WTC11 (cell line): ENCODE results near the gene TMEM252. TPM values are rescaled to one million over a fixed set of nuclear protein-coding genes. Genes with fewer than 3 reads are reported as not detected.

Experiments used
- ATAC-seq: fragments of 200-7000 bp; cut with Tn5 transposase; 2 replicates; pipeline ENCODE4 v1.10.0; 2021; ENCODE audit warnings: mild to moderate bottlenecking, moderate library complexity
- Bru-seq: library from RNA; stranded (reverse); fragments of 400-500 nt; gene quantifications from one replicate; lab custom pipeline; 2021; lab: Mats Ljungman, UMichigan
- CTCF ChIA-PET: fragments of 300-600 bp; sonication (Branson Sonifier 250); formaldehyde crosslinking; loops from one replicate; lab custom pipeline; 2021; ENCODE audit warnings: antibody characterized with exemption; lab: Charles Lee
- POLR2A ChIA-PET: fragments of 350-600 bp; sonication (Branson Sonifier 250); formaldehyde crosslinking; loops from one replicate; lab custom pipeline; 2021; ENCODE audit warnings: antibody characterized with exemption; lab: Charles Lee
- DNase-seq: peaks from one replicate; pipeline ENCODE4 v3.0.0; 2021; ENCODE audit warnings: low spot score
- H3K27ac Mint-ChIP-seq: 2 replicates; pipeline ENCODE4 v1.8.0; 2021; ENCODE audit warnings: mixed read lengths
- H3K27me3 Mint-ChIP-seq: 2 replicates; pipeline ENCODE4 v1.8.0; 2021; ENCODE audit warnings: low read depth, mild to moderate bottlenecking, moderate library complexity, mixed read lengths
- H3K36me3 Mint-ChIP-seq: 2 replicates; pipeline ENCODE4 v1.8.0; 2021; ENCODE audit warnings: mixed read lengths
- H3K4me1 Mint-ChIP-seq: 2 replicates; pipeline ENCODE4 v1.8.0; 2022; ENCODE audit warnings: mixed read lengths
- H3K4me3 Mint-ChIP-seq: 2 replicates; pipeline ENCODE4 v1.8.0; 2021; ENCODE audit warnings: mild to moderate bottlenecking, moderate library complexity, mixed read lengths
- H3K9me3 Mint-ChIP-seq: 2 replicates; pipeline ENCODE4 v1.8.0; 2021; ENCODE audit warnings: mixed read lengths
- ATF1 ChIP-seq: sonication (generic); formaldehyde crosslinking; IDR thresholded peaks from 2 replicates; pipeline ENCODE4 v1.8.1; 2023; ENCODE audit warnings: mild to moderate bottlenecking, moderate library complexity, missing genetic modification reagents
- E2F1 ChIP-seq: sonication (generic); formaldehyde crosslinking; IDR thresholded peaks from 2 replicates; pipeline ENCODE4 v1.8.0; 2022; ENCODE audit warnings: mild to moderate bottlenecking, missing genetic modification reagents
- ELF4 ChIP-seq: sonication (generic); formaldehyde crosslinking; IDR thresholded peaks from 2 replicates; pipeline ENCODE4 v1.8.1; 2022; ENCODE audit warnings: low read depth, mild to moderate bottlenecking, moderate library complexity, missing genetic modification reagents
- EMX1 ChIP-seq: fragments of 250-450 bp; sonication (Bioruptor Pico); IDR thresholded peaks from 2 replicates; pipeline ENCODE4 v1.8.0; 2021; ENCODE audit warnings: mild to moderate bottlenecking
- IRF1 ChIP-seq: sonication (generic); formaldehyde crosslinking; IDR thresholded peaks from 2 replicates; pipeline ENCODE4 v1.8.0; 2023; ENCODE audit warnings: missing genetic modification reagents
- JUN ChIP-seq: sonication (generic); formaldehyde crosslinking; IDR thresholded peaks from 2 replicates; pipeline ENCODE4 v1.8.0; 2023; ENCODE audit warnings: mild to moderate bottlenecking, missing genetic modification reagents
- PRDM15 ChIP-seq: sonication (generic); formaldehyde crosslinking; IDR thresholded peaks from 2 replicates; pipeline ENCODE4 v1.8.0; 2022; ENCODE audit warnings: missing genetic modification reagents
- SMAD3 ChIP-seq: sonication (generic); formaldehyde crosslinking; IDR thresholded peaks from 2 replicates; pipeline ENCODE4 v1.8.0; 2022; ENCODE audit warnings: missing genetic modification reagents, mild to moderate bottlenecking, borderline replicate concordance
- TEAD1 ChIP-seq: sonication (generic); formaldehyde crosslinking; IDR thresholded peaks from 2 replicates; pipeline ENCODE4 v1.8.0; 2022; ENCODE audit warnings: mild to moderate bottlenecking, missing genetic modification reagents
- ZBTB43 ChIP-seq: sonication (generic); formaldehyde crosslinking; IDR thresholded peaks from 2 replicates; pipeline ENCODE4 v1.8.1; 2023; ENCODE audit warnings: mild to moderate bottlenecking, missing genetic modification reagents
- ZNF219 ChIP-seq: sonication (generic); formaldehyde crosslinking; IDR thresholded peaks from 2 replicates; pipeline ENCODE4 v1.8.0; 2023; ENCODE audit warnings: missing genetic modification reagents, mild to moderate bottlenecking, borderline replicate concordance
- long read RNA-seq, 3 experiments: library from RNA in 1 of 3; library from capped mRNA in 1 of 3; library from polyadenylated mRNA in 1 of 3; unstranded in 2 of 3; stranded (forward) in 1 of 3; transcript quantifications; one replicate each; pipeline ENCODE4 v2.0.0, GENCODE V29; 2021
- total RNA-seq: library from RNA; stranded (reverse); gene quantifications from 3 replicates; pipeline ENCODE4 v1.2.3, GENCODE V29; 2021
- TF ChIP-seq, protein P1 (sequence below): fragments of 250-450 bp; sonication (Bioruptor Pico); IDR thresholded peaks from 2 replicates; pipeline ENCODE4 v1.9.0; 2021; ENCODE audit warnings: mild to moderate bottlenecking, borderline replicate concordance
- TF ChIP-seq, protein P2 (sequence below): sonication (generic); formaldehyde crosslinking; IDR thresholded peaks from 2 replicates; pipeline ENCODE4 v1.8.1; 2023; ENCODE audit warnings: mild to moderate bottlenecking, missing genetic modification reagents, moderate library complexity
- TF ChIP-seq, protein P3 (sequence below): sonication (generic); formaldehyde crosslinking; conservative IDR thresholded peaks from 2 replicates; pipeline ENCODE4 v1.8.1; 2023; ENCODE audit warnings: mild to moderate bottlenecking, low read depth, missing genetic modification reagents, moderate library complexity

TMEM252 gene, protein sequence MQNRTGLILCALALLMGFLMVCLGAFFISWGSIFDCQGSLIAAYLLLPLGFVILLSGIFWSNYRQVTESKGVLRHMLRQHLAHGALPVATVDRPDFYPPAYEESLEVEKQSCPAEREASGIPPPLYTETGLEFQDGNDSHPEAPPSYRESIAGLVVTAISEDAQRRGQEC
- not detected in 3 replicates for total RNA-seq
- not detected for Bru-seq, nascent RNA
- long read RNA-seq, experiment 1 = 0 reads
- long read RNA-seq, experiment 2 = 0 reads
- long read RNA-seq, experiment 3 = 0 reads

DNA sequence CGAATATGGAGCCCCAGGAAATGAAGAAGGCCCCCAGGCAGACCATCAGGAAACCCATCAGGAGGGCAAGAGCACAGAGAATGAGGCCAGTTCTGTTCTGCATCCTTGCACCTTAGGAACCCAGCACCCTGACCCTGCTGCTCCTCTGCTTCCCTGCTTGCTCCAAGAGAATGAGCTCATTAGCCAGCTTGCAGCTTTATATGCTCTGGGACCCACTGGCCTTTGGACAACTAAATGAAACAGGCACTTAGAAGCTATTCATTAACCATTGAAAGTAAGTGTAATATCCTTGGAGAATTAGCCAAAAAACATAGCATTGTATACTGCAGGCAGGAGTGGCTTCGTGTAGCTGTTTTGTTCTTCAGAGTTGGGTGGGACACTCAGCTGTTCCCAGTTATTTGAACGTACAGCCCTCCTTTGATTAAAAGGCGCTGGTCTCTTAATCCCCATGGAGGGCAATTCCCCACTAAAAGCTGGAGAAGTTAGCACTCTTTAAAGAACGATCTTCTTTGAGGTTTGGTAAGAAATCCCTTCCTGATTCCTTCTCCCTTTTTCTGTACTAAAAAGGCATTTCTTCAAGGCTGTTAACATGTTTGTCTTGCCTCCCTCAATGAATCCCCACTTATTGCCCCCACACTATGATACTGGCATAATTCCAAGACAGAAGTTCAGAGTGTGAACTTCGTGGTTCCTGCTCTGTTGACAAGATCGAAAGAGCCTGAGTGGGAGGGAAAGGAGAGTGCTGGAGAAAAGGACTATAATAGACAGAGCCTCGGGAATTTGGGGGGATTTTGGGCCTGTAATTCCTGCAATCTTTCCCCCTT lies at the start of gene TMEM252:
Gene TMEM252, minus strand, starts transcription at position 172 of the 824 bp plus-strand sequence. Its CDS starts 69 bp downstream, at position 103.
- no peaks in the 10 kb centered on the region for H3K9me3 Mint-ChIP-seq
- CTCF ChIA-PET = interaction anchor here (1.0 to 2.0 kb wide), 6 partner anchors 11 to 123 kb away, joined by 3 to 6 read pairs (median 4); no protein-coding TSS in a partner anchor
- ATAC-seq = no peak
- H3K4me3 Mint-ChIP-seq = no peak within 1 kb of the TSS
- no peaks in the 10 kb centered on the region for H3K36me3 Mint-ChIP-seq
- POLR2A ChIA-PET = no interaction called here
- no peak for DNase-seq
- peaks cover 39% of the 10 kb centered on the region for H3K27me3 Mint-ChIP-seq
- no peak within 1 kb of the TSS for H3K27ac Mint-ChIP-seq
- TF ChIP-seq, protein P1, sequence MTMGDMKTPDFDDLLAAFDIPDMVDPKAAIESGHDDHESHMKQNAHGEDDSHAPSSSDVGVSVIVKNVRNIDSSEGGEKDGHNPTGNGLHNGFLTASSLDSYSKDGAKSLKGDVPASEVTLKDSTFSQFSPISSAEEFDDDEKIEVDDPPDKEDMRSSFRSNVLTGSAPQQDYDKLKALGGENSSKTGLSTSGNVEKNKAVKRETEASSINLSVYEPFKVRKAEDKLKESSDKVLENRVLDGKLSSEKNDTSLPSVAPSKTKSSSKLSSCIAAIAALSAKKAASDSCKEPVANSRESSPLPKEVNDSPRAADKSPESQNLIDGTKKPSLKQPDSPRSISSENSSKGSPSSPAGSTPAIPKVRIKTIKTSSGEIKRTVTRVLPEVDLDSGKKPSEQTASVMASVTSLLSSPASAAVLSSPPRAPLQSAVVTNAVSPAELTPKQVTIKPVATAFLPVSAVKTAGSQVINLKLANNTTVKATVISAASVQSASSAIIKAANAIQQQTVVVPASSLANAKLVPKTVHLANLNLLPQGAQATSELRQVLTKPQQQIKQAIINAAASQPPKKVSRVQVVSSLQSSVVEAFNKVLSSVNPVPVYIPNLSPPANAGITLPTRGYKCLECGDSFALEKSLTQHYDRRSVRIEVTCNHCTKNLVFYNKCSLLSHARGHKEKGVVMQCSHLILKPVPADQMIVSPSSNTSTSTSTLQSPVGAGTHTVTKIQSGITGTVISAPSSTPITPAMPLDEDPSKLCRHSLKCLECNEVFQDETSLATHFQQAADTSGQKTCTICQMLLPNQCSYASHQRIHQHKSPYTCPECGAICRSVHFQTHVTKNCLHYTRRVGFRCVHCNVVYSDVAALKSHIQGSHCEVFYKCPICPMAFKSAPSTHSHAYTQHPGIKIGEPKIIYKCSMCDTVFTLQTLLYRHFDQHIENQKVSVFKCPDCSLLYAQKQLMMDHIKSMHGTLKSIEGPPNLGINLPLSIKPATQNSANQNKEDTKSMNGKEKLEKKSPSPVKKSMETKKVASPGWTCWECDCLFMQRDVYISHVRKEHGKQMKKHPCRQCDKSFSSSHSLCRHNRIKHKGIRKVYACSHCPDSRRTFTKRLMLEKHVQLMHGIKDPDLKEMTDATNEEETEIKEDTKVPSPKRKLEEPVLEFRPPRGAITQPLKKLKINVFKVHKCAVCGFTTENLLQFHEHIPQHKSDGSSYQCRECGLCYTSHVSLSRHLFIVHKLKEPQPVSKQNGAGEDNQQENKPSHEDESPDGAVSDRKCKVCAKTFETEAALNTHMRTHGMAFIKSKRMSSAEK (CRISPR knock-in tag) = no peak
- TF ChIP-seq SMAD3 (no peak), ELF4 (CRISPR knock-in tag) (no peak), PRDM15 (CRISPR knock-in tag) (no peak), ATF1 (CRISPR knock-in tag) (no peak), E2F1 (CRISPR knock-in tag) (no peak), TEAD1 (no peak), EMX1 (CRISPR knock-in tag) (no peak), JUN (CRISPR knock-in tag) (no peak), ZBTB43 (no peak), ZNF219 (CRISPR knock-in tag) (no peak), IRF1 (CRISPR knock-in tag) (no peak)
- TF ChIP-seq, protein P2, sequence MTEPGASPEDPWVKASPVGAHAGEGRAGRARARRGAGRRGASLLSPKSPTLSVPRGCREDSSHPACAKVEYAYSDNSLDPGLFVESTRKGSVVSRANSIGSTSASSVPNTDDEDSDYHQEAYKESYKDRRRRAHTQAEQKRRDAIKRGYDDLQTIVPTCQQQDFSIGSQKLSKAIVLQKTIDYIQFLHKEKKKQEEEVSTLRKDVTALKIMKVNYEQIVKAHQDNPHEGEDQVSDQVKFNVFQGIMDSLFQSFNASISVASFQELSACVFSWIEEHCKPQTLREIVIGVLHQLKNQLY (CRISPR knock-in tag) = no peak
- TF ChIP-seq, protein P3, sequence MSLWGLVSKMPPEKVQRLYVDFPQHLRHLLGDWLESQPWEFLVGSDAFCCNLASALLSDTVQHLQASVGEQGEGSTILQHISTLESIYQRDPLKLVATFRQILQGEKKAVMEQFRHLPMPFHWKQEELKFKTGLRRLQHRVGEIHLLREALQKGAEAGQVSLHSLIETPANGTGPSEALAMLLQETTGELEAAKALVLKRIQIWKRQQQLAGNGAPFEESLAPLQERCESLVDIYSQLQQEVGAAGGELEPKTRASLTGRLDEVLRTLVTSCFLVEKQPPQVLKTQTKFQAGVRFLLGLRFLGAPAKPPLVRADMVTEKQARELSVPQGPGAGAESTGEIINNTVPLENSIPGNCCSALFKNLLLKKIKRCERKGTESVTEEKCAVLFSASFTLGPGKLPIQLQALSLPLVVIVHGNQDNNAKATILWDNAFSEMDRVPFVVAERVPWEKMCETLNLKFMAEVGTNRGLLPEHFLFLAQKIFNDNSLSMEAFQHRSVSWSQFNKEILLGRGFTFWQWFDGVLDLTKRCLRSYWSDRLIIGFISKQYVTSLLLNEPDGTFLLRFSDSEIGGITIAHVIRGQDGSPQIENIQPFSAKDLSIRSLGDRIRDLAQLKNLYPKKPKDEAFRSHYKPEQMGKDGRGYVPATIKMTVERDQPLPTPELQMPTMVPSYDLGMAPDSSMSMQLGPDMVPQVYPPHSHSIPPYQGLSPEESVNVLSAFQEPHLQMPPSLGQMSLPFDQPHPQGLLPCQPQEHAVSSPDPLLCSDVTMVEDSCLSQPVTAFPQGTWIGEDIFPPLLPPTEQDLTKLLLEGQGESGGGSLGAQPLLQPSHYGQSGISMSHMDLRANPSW (CRISPR knock-in tag) = no peak
- no peaks in the 10 kb centered on the region for H3K4me1 Mint-ChIP-seq
